ENCODE measurements around the gene RBM20.

RBM20 gene

GRCh38 chr10:110789604-110790433 is 145.7 kb downstream of the RBM20 start:
- DNase-seq (ENCODE audit: low read depth) = no peak

DNA sequence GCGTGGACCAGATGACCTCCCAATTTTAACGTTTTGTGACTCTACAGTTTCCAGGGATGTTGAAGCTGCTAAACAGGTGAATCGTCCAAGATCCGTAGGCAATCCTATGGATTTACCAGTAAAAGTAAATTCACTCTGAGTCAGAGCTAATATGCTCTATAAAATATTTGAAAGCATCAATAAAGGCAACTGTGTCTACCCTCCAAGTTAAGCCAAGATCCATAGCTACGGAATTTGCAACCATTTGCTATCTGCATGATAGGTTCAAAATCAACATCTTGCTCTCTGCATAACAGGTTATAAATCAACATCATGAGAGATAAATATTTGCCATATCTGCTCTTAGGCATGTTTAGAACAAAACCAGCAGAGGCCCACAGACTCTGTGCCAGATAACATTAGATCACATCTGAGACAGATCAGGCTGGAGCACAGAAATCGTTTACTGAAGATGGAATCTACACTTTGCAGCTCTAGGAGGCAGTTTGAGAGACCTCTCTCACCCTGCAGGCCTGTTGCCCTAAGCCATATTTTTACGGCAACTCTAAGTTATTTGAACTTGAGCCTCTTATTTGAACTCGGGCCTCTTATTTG is 146.9 kb downstream of the RBM20 start:
- no peak for DNase-seq (ENCODE audit: low read depth)

GRCh38 chr10:110791541-110792073 is 147.5 kb downstream of the RBM20 start:
- DNase-seq (ENCODE audit: low read depth) = no peak

GRCh38 chr10:110792476-110793125 is 148.5 kb downstream of the RBM20 start:
- DNase-seq (ENCODE audit: low read depth) = no peak

DNA sequence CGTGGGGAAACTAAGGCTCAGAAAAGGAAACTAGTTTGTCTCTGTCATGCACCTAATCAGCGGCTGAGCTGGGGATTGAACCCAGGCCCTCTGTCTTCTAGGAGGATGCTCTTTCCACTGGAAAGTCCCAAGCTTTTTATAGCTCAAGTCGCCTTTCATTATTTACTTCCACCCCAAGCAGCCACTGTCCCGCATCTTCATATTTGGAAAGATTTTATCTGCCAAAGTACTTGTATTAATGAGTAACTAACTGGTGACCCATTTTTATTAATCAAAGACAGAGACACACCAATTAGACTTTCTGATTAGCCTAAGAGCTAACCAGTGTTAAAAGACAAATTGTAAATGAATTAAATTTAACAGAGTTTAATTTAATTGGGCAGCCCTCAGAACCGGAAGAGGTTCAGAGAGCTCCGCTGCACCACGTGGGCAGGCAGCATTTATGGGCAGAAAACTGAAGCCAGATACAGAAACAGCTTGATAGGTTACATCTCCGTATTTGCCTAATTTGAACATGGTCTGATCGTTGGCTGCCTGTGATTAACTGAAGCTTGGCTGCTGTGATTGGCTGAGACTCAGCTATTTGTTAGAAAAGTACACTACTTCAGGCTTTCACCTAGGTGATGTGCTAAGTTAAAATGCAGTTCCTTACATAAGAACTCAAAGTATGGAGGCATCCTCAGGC is 149.1 kb downstream of the RBM20 start:
- no peak for DNase-seq (ENCODE audit: low read depth)

DNA sequence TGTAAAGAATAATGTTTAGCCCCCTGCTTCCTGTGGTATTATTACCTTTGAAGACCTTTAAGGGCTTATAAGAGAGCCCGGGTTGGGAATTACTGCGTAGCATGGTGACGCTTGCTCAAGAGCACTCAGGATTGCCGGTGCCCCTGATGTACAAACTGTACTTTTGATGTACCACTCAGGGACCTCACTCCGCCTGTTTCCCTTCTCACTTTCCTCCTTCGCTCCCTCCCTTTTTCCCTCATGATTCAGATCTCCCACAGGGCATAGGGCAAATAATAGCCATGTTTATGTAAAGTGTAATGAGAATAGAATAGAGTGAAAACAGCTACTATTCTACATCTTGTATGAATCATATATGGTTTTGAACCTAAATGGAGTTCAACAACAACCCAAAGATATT is 149.8 kb downstream of the RBM20 start:
- no peak for DNase-seq (ENCODE audit: low read depth)

- no peak for DNase-seq (ENCODE audit: low read depth)
These were observed 150.7 kb downstream of the RBM20 start for GRCh38 chr10:110794808-110795207.

DNA sequence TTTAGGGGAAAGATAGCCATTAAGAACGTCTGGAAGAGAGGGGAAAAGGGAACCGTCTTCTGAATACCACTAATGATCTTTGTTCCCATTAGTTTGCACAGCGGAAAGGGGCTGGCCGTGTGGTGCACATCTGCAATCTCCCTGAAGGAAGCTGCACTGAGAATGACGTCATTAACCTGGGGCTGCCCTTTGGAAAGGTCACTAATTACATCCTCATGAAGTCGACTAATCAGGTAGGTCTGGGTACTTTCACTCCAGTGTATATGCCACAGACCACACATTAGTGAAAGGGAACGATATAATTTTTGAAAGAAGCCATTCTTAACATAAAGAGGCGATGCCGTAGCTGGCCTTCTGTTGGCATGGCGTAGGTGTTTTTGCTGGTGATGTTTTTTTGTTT is 153.3 kb downstream of the RBM20 start:
- no peak for DNase-seq (ENCODE audit: low read depth)

GRCh38 chr10:110798340-110798739 is 154.2 kb downstream of the RBM20 start:
- DNase-seq (ENCODE audit: low read depth) = no peak

GRCh38 chr10:110802090-110802489 is 158.0 kb downstream of the RBM20 start:
- peak; percentile 21 for DNase-seq (ENCODE audit: low read depth)

GRCh38 chr10:110802551-110803238 is 158.6 kb downstream of the RBM20 start:
- peak; percentile 28 for DNase-seq (ENCODE audit: low read depth)

- no peak for DNase-seq (ENCODE audit: low read depth)
These were observed 159.2 kb downstream of the RBM20 start for GRCh38 chr10:110803239-110803749.

GRCh38 chr10:110803830-110804338 is 159.7 kb downstream of the RBM20 start:
- DNase-seq (ENCODE audit: low read depth) = no peak

DNA sequence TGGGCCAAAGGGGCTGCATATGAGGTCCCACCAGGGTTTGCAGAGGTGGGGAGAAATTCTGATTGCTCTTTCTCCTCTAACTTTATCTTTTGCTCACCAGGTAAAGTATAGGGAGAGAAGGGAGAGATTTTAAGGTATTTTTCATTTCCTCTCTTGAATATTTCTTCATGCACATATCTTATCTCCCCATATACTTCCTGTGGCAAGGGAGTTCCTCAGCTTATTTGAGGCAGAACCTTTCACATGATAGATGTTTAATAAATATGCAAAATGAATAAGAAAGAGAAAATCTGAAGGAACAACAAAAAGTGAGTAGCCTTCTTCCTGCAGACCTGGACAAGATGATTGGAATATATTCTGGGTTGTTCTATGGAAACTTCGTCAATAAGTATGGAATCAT is 160.2 kb downstream of the RBM20 start:
- DNase-seq (ENCODE audit: low read depth) = no peak

- no peak for DNase-seq (ENCODE audit: low read depth)
These were observed 161.2 kb downstream of the RBM20 start for GRCh38 chr10:110805292-110805691.

GRCh38 chr10:110806335-110806734 is 162.2 kb downstream of the RBM20 start:
- DNase-seq (ENCODE audit: low read depth) = no peak

DNA sequence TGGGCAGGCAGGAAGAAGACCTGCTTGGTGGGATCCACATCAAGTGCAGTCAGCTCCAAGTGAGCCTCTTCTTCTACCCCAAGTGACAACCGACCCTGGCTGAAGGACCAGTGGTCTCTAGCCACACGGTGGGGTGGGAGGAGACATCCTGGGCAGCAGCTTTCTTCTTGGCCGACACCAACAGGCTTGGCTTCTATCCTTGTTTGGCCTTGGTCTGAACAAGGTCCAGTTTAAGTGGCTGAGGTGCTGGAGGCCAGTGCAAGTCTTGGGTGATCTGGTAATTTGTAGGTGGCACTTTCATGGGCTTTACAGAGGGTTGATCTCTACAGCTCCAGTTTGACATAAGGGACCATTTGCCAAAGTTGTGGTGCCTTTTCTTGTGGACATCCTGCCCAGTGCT is 164.0 kb downstream of the RBM20 start:
- no peak for DNase-seq (ENCODE audit: low read depth)

DNA sequence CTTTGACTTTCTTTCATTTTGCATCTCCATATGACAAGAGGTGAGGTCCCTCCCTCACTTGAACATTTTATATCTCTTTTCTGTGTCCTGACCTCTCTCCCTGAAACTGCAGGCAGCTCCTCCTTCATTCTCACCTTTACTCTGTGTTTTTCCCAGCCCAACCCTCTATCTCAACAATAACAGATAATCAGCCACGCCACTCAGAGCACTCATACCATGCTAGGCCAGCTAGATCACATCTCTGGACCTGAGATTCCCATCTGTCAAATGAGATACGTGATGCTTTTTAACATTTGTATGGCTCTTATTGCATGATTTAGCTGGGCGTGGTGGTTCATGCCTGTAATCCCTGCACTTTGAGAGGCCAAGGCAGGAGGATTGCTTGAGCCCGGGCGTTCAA is 164.5 kb downstream of the RBM20 start:
- DNase-seq (ENCODE audit: low read depth) = no peak

GRCh38 chr10:110810625-110811024 is 166.5 kb downstream of the RBM20 start:
- no peak for DNase-seq (ENCODE audit: low read depth)

DNA sequence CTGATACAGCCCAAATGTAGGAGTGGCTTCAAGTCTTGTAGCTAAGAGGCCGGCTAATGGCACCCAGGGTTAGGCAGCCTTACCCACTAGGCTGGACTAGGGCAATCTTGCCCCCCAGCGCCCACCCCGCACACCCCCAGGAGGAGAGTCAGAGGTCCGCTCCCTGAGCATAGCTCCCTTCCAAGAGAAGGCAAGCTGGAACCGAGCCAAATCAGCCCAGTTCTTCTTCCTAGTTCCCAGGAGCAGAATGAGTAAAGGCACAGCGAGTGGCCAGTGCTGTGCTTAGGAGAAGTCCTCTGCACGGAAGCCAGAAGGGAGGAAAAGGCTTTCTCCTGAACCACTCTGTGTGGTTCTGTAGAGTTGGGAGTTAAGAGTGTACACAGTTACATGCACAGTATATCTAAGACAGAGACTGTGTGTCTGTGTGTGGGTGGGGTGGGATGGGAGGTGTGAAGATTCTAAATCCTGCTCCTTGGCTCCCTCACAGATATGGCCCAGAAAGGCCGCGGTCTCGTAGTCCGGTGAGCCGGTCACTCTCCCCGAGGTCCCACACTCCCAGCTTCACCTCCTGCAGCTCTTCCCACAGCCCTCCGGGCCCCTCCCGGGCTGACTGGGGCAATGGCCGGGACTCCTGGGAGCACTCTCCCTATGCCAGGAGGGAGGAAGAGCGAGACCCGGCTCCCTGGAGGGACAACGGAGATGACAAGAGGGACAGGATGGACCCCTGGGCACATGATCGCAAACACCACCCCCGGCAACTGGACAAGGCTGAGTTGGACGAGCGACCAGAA is 167.8 kb downstream of the RBM20 start:
- DNase-seq (ENCODE audit: low read depth) = no peak

GRCh38 chr10:110812583-110812982 is 168.4 kb downstream of the RBM20 start:
- no peak for DNase-seq (ENCODE audit: low read depth)

Data from GM04503 (cell line).